ENCODE data around the gene APBA1. TPM values are rescaled to one million over a fixed set of nuclear protein-coding genes. Genes with fewer than 3 reads are reported as not detected.

The APBA1 gene
- total RNA-seq, 2 donors from 2014 or later, result 2.8 to 3.8 TPM

- Mint-ChIP-seq H3K9me3 (no peaks in the 10 kb centered on the region), H3K27me3 (no peaks in the 10 kb centered on the region), H3K4me1 (no peaks in the 10 kb centered on the region), H3K36me3 (ENCODE audit: low read depth) (no peaks in the 10 kb centered on the region), H3K27ac (no peak overlapping the region), H3K4me3 (no peak overlapping the region)
- ATAC-seq (replicated peaks), result no peak
Measured at GRCh38 chr9:69643098-69643497, 29.1 kb downstream of the APBA1 start.

- peaks cover 3% of the 10 kb centered on the region for H3K9me3 Mint-ChIP-seq
- no peak for ATAC-seq (replicated peaks)
- H3K4me3 Mint-ChIP-seq, result no peak overlapping the region
- H3K4me1 Mint-ChIP-seq, result no peaks in the 10 kb centered on the region
- H3K27ac Mint-ChIP-seq, result no peak overlapping the region
- peaks cover 7% of the 10 kb centered on the region for H3K27me3 Mint-ChIP-seq
- no peaks in the 10 kb centered on the region for H3K36me3 Mint-ChIP-seq (ENCODE audit: low read depth)
Measured at GRCh38 chr9:69637817-69638200, 34.4 kb downstream of the APBA1 start.

- Mint-ChIP-seq H3K36me3 (ENCODE audit: low read depth) (no peaks in the 10 kb centered on the region), H3K27ac (no peak overlapping the region), H3K4me1 (no peaks in the 10 kb centered on the region), H3K4me3 (no peak overlapping the region), H3K9me3 (peaks cover 3% of the 10 kb centered on the region), H3K27me3 (peaks cover 7% of the 10 kb centered on the region)
- no peak for ATAC-seq (replicated peaks)
Measured at GRCh38 chr9:69637193-69637816, 34.9 kb downstream of the APBA1 start.

GRCh38 chr9:69633716-69634115, 38.5 kb downstream of the APBA1 start:
- Mint-ChIP-seq H3K27me3 (peaks cover 11% of the 10 kb centered on the region), H3K36me3 (ENCODE audit: low read depth) (no peaks in the 10 kb centered on the region), H3K27ac (no peak overlapping the region), H3K4me1 (no peaks in the 10 kb centered on the region), H3K9me3 (peaks cover 3% of the 10 kb centered on the region), H3K4me3 (no peak overlapping the region)
- ATAC-seq (replicated peaks), result no peak

GRCh38 chr9:69632768-69633167, 39.4 kb downstream of the APBA1 start:
- no peak overlapping the region for H3K4me3 Mint-ChIP-seq
- H3K27me3 Mint-ChIP-seq, result peaks cover 17% of the 10 kb centered on the region
- H3K4me1 Mint-ChIP-seq, result no peaks in the 10 kb centered on the region
- H3K9me3 Mint-ChIP-seq, result peaks cover 3% of the 10 kb centered on the region
- H3K27ac Mint-ChIP-seq, result no peak overlapping the region
- ATAC-seq (replicated peaks), result no peak
- H3K36me3 Mint-ChIP-seq (ENCODE audit: low read depth), result no peaks in the 10 kb centered on the region

GRCh38 chr9:69627281-69627680, 44.9 kb downstream of the APBA1 start:
- no peak overlapping the region for H3K27ac Mint-ChIP-seq
- H3K27me3 Mint-ChIP-seq, result peaks cover 14% of the 10 kb centered on the region
- no peaks in the 10 kb centered on the region for H3K4me1 Mint-ChIP-seq
- ATAC-seq (replicated peaks), result no peak
- H3K4me3 Mint-ChIP-seq, result no peak overlapping the region
- no peaks in the 10 kb centered on the region for H3K36me3 Mint-ChIP-seq (ENCODE audit: low read depth)
- no peaks in the 10 kb centered on the region for H3K9me3 Mint-ChIP-seq

GRCh38 chr9:69623276-69623675, 48.9 kb downstream of the APBA1 start:
- H3K4me1 Mint-ChIP-seq, result no peaks in the 10 kb centered on the region
- H3K27me3 Mint-ChIP-seq, result peaks cover 8% of the 10 kb centered on the region
- peaks cover 3% of the 10 kb centered on the region for H3K9me3 Mint-ChIP-seq
- H3K4me3 Mint-ChIP-seq, result no peak overlapping the region
- H3K27ac Mint-ChIP-seq, result no peak overlapping the region
- ATAC-seq (replicated peaks), result no peak
- H3K36me3 Mint-ChIP-seq (ENCODE audit: low read depth), result no peaks in the 10 kb centered on the region

GRCh38 chr9:69622676-69623075, 49.5 kb downstream of the APBA1 start:
- Mint-ChIP-seq H3K9me3 (peaks cover 5% of the 10 kb centered on the region), H3K27me3 (peaks cover 3% of the 10 kb centered on the region), H3K4me1 (no peaks in the 10 kb centered on the region), H3K27ac (no peak overlapping the region), H3K4me3 (no peak overlapping the region), H3K36me3 (ENCODE audit: low read depth) (no peaks in the 10 kb centered on the region)
- no peak for ATAC-seq (replicated peaks)

GRCh38 chr9:69621730-69622460, 50.3 kb downstream of the APBA1 start:
- Mint-ChIP-seq H3K4me1 (no peaks in the 10 kb centered on the region), H3K27ac (no peak overlapping the region), H3K9me3 (peaks cover 5% of the 10 kb centered on the region), H3K4me3 (no peak overlapping the region), H3K27me3 (no peaks in the 10 kb centered on the region), H3K36me3 (ENCODE audit: low read depth) (no peaks in the 10 kb centered on the region)
- ATAC-seq (replicated peaks), result no peak

GRCh38 chr9:69620731-69621130, 51.4 kb downstream of the APBA1 start:
- ATAC-seq (replicated peaks), result no peak
- no peak overlapping the region for H3K27ac Mint-ChIP-seq
- no peaks in the 10 kb centered on the region for H3K36me3 Mint-ChIP-seq (ENCODE audit: low read depth)
- H3K27me3 Mint-ChIP-seq, result no peaks in the 10 kb centered on the region
- no peaks in the 10 kb centered on the region for H3K4me1 Mint-ChIP-seq
- H3K9me3 Mint-ChIP-seq, result peaks cover 5% of the 10 kb centered on the region
- no peak overlapping the region for H3K4me3 Mint-ChIP-seq

- H3K4me1 Mint-ChIP-seq, result no peaks in the 10 kb centered on the region
- peaks cover 5% of the 10 kb centered on the region for H3K9me3 Mint-ChIP-seq
- no peaks in the 10 kb centered on the region for H3K27me3 Mint-ChIP-seq
- no peak overlapping the region for H3K4me3 Mint-ChIP-seq
- H3K36me3 Mint-ChIP-seq (ENCODE audit: low read depth), result no peaks in the 10 kb centered on the region
- ATAC-seq (replicated peaks), result no peak
- H3K27ac Mint-ChIP-seq, result no peak overlapping the region
Measured at GRCh38 chr9:69619233-69619632, 52.9 kb downstream of the APBA1 start.

- H3K9me3 Mint-ChIP-seq, result peaks cover 5% of the 10 kb centered on the region
- no peaks in the 10 kb centered on the region for H3K27me3 Mint-ChIP-seq
- no peak overlapping the region for H3K4me3 Mint-ChIP-seq
- no peak overlapping the region for H3K27ac Mint-ChIP-seq
- no peaks in the 10 kb centered on the region for H3K4me1 Mint-ChIP-seq
- H3K36me3 Mint-ChIP-seq (ENCODE audit: low read depth), result no peaks in the 10 kb centered on the region
- ATAC-seq (replicated peaks), result no peak
Measured at GRCh38 chr9:69617006-69617405, 55.2 kb downstream of the APBA1 start.

- Mint-ChIP-seq H3K4me3 (no peak overlapping the region), H3K9me3 (peaks cover 5% of the 10 kb centered on the region), H3K27me3 (peaks cover 4% of the 10 kb centered on the region), H3K27ac (no peak overlapping the region), H3K36me3 (ENCODE audit: low read depth) (no peaks in the 10 kb centered on the region), H3K4me1 (no peaks in the 10 kb centered on the region)
- no peak for ATAC-seq (replicated peaks)
Measured at GRCh38 chr9:69615880-69616279, 56.3 kb downstream of the APBA1 start.

- Mint-ChIP-seq H3K9me3 (no peaks in the 10 kb centered on the region), H3K4me3 (no peak overlapping the region), H3K36me3 (ENCODE audit: low read depth) (no peaks in the 10 kb centered on the region), H3K27me3 (peaks cover 5% of the 10 kb centered on the region), H3K4me1 (no peaks in the 10 kb centered on the region), H3K27ac (no peak overlapping the region)
- no peak for ATAC-seq (replicated peaks)
Measured at GRCh38 chr9:69611221-69611620, 61.0 kb downstream of the APBA1 start.

- no peaks in the 10 kb centered on the region for H3K36me3 Mint-ChIP-seq (ENCODE audit: low read depth)
- H3K9me3 Mint-ChIP-seq, result no peaks in the 10 kb centered on the region
- H3K27me3 Mint-ChIP-seq, result peaks cover 9% of the 10 kb centered on the region
- H3K4me3 Mint-ChIP-seq, result no peak overlapping the region
- no peak overlapping the region for H3K27ac Mint-ChIP-seq
- ATAC-seq (replicated peaks), result no peak
- H3K4me1 Mint-ChIP-seq, result no peaks in the 10 kb centered on the region
Measured at GRCh38 chr9:69609156-69609555, 63.0 kb downstream of the APBA1 start.
